Stimulated activated CD4-positive, alpha-beta T cell treated with anti-CD3 and anti-CD28 coated beads, Interleukin-4, amount 100 ng/mL, for 1 hour (primary cell): ENCODE measurements around the gene CFAP65.

Experiments used
- DNase-seq: peaks from one replicate; pipeline ENCODE4 v3.0.0-alpha.2; 2020

Gene CFAP65

DNA sequence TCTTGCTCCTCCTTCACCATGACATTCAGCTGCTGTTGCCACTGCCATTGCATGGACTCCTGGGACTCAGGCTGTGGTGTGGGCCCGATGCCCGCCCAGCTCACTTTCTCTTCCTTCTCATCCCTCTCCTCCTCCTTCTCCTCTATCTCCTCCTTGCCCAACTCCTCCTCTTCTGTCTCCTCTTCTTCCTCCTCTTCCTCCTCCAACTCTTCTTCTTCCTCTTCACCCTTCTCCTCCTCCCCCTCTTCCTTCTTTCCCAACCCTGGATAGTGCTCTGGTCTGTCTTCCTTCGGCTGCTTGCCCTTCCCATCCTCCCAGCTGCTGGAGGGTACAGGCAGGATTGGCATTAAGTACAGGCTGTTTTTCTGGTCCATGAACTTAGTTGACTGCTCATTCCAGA, 37.3 kb downstream of the CFAP65 start:
- no peak for DNase-seq

DNA sequence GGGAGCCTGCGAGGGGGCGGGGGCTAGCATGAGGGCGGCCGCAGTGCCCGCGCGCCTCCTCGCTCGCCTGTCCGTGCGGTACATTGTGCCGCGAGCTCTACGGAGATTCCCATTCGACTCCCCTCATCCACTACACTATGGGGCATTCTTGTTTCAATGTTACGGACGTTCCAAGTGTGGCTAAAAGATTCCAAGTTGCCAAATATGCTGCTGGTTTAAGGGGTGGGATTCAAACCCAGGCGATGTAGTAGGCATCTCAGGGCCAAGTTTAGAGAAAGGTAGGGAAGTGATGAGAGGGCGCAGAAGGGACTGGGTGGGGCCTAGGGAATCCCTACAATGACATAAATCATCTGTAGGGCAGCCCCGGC, 38.1 kb downstream of the CFAP65 start:
- DNase-seq: no peak

DNA sequence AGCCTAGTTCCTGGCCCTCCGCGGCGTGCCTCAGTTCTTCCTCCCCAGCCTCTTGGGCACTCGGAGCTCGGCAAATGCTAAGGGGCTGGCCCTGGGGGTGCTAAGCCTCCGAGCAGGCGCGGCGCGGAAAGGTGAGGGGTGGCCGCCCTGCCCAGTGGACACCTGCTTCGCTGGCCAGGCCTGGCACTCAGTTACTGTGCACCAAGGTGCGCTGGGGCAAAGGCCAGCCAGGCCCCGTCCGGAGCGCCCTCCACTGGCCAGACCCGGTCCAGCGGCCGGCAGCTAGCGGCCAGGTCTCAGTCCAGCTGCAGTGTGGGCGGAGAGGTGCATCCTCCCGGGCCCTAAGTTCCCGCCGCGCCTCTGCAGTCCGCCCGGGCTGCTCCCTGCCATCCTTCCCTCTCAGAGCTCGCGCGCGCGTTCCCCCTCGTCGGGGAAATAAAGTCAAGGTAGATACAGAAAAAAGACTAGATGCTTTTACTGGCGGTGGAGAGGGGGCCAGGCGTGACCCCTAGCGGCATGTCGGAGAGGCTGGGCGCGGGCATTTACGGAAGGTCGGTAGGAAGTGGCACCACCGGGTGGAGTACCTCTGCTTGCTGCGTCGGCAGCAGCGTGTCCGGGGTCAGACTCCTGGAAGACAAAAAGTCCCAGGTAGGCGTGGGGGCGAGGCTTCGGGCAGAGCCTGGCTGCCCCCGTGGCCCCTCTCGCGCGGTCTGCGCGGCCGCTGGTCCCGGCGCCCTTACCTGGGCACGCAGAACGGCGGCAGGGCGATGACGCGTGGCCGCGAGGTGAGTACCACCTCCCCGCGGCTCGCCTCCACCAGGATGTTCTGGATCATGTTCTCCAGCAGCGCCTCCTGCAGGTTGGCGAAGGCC, 38.7 kb downstream of the CFAP65 start:
- DNase-seq: peak; percentile 60

DNA sequence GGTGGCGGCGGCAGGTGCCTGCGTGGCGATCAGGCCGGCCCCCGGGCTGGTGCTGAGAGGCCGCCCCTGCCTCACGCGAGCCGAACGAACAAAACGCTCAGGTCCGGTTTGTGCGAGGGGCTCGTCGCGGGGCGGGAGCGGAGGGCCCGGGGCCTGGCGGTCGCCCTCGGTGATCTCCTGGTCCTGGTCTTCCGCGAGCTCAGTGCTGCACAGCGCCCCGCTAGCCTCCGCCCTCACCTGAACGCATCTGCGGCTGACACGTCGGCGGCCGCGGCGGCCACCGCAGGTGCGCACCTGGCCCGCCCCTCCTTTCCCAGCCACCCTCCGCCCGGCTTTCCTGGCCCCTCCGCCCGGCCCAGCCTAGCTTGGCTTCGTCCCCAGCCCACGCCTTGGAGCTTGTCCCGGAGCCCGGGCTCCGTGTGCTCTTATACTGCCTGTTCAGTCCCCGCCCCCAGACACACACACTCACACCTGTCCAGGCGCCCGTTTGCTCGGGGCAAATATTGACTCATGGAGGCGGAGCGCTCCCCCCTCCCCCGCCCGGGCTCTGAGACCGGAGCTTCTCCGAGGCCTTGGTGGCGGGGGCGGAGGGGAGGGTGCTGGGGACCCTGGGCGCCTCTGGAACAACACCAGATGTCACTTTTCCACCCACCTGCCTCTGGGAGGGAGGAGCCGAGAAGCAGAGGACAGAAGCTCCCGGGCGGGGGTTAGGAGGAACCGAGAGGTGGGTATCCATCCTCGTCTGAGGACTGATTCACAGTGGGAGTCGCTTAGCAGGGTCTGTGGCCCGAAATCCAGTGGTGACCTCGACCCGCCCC, 39.5 kb downstream of the CFAP65 start:
- DNase-seq: peak; percentile 51

DNA sequence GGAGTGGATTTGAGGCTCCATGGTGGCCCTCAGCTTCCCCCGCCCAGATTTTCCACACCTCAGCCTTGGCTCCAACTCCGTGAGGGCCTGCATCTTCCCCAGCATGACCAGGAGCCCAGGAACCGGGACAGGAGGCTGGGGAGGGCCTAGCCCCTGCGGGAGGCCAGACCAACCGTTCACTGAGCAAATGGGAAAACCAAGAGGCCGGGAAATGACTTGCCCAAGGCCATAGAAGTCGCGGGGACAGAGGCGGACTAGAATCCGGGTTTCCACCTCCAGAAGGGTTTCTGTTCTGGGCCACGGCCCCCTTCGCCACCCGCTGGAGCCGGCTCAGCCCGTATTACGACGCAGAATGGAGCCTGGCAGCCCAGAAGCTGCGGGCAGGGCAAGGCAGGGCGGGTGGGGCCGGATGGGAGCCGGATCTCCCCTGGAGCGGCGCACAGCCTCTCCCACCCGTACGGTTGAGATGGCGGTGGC, 40.2 kb downstream of the CFAP65 start:
- DNase-seq: no peak

DNA sequence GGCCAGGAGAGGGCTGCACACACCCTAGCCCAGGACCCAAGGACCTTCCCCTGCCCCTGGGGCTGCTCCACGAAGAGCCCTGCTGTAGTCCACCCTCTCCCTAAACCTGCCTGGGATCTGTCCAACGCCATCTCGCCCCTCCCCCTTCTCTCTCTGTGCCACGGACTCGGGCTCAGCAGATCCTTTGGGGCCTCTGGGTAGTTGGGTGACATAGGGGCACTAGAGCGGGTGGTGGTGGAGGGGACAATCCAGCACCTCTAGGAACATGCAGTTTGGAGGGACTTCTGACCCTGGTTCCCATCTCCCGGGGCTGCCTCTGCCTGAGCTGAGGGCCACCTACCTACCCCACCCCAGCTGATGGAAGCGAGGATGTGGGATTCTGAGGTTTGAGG, 40.8 kb downstream of the CFAP65 start:
- DNase-seq: no peak

DNA sequence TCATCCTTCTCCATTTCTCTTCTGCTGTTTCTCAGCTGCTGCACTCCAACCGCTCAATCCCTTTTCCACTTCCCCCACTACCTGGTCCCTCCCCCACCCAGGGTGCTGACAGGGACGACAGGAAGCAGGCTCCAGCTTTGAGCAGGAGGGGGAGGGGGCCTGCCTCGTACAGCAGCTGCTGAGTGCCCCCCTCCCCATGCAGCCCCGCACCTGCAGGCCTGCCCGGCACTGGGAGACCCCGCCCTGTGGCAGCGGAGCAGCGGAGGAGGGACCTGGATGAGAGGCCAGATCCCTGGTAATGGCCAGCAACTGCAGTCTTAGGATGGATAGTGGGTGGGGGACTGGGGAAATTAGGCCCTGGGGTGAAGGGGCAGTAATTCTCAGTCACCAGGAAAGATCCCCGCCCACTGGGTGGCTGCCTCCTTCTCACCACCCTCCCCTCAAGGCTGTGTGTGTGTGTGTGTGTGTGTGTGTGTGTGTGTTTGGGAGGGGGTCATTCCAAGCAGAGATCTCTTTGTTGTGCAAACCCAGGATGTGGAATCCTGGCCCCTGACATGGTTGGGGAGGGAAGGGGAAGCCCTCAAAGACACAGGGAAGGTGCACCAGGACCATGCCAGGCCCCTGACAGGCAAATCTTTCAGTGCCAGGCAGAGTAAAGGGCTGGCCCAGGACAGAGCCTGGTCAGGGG, 41.3 kb downstream of the CFAP65 start:
- DNase-seq: no peak

DNA sequence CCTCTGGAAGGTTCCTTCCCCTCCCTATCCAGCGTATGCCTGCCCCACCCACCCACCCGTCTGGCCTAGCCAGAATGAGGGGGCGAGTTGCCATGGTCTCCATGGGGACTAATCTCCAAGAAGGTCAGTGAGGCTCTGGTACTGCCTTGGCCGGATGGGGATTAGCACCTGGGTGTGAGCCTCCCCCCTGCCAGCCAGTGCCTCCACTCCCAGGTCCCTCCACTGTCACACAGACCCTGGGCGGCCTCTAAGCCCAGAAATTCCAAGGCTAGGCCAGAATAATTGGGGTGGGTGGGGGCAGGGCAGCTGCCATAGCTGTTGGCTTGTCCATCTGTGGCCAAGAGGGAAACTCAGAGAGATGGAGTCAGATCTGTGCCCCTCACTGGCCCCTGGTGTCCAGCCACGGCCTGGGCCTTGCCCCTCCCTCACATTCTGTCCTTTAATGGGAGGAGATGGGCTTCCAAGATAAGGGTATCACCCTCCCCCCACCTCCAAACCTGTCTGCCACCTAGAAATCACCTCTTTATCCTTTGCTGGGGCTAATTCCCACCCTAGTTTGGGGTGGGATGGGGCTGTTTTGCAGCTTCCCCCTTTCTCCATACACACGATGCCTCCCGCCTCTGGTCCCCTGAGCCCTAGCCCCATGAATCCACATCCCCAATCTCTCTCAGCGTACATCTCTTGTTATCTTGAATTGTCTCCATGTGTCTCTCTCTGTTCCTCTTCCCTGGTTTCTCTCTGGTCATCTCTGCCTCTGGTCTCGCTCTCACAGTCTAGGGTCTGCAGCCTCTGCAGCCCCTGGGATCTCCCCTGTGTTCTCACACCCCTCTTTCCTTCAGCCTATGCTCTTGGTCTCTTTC, 42.1 kb downstream of the CFAP65 start:
- no peak for DNase-seq

DNA sequence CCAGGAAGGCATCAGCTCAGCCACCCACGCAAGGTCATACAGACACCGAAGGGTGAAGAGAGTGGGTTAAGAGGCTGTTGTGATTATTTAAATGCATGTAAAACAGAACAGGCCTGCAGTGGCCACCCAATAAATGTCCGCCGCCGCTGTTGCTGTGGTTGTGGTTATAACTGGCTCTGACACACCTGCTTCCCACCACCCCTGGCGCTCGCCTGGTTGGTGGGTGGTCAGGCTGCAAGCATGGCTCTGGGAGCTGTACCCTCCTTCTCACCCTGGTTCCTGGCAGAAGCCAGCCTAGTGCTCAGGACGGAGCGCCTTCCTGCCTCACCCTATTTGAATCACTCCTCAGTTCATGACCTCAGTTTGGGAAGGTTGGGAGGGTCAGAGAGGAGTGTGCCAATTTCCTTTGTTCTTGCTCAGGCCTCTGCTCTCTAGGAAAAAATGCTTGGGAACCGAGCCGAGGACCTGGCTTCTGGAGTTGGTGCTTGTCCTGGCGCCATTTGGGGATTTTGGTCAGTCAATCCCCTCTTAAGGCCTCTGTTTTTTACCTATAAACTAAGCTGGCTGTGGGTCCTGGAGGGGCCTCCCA, 42.8 kb downstream of the CFAP65 start:
- no peak for DNase-seq

DNA sequence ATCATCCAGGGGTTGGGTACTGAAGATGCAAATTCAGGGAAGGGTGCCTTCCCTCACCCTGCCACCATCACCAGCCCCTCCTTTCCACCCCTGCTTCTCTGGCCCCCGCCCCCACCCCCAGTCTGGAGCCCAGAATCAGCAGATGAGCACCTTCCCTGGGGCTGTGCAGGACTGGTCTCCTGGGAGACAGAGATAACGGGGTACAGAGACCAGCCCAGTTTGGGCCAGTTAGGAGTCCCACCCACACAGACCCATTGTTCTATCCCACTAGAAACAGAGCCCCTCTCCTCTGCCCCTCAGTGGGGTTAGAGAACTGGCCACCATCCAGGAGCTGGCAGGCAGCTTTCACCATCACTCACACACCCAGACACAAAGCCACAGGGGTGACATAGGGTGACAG, 43.6 kb downstream of the CFAP65 start:
- no peak for DNase-seq

DNA sequence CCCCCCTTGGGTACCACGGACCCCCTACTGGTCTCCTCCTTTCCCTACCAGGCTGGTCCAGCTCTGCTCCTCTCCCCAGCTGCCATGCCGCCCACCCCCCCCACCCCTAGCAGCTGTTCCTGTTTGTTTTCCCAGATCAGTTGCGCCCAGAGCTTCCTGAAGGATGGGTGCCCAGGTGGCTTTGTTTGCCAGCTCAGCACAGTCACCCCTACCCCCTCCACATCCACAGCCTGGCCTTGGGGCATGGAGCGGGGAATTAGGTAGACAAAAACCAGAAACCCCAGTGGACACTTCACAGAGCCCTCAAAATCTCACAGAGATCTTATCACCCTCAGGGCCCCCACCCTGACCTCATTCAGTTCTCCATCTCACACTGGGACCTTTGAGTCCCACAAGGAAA, 44.4 kb downstream of the CFAP65 start:
- no peak for DNase-seq

DNA sequence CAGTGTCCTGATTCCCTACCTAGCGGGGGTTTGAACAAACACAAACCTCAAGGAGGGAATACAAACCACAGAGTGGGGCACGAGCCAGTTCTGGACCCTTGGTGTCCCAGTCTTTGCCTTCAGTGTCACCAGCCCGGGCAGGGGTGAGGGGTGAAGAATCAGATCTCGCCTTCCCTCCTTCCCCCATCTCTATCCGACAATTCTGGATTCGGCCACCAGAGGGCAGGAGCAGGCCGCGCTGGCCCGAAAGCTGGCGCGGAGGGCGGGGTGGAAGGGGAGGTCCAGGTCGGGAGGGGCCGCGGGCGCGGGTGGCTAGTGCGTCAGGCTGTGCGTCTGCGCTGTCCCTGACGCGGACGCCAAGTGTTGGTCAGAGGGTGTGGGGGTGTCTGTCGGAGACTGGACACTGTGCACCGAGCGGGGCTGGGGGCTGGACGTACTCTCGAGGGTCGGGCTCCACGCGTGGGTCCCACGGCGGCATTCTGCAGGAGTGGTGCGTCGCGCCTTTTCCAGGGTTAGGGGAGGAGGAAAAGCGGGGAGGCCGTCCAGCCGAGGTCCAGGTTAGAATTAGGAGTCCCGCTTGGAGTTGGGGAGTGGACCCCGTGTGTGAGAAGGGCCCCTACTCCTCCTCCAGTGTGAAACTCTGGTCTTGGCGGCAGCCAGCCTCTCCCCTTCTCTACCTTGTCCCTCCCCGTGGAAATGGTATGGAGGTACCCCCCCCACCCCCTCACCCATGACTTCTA, 45.2 kb downstream of the CFAP65 start:
- DNase-seq: peak; percentile 82

DNA sequence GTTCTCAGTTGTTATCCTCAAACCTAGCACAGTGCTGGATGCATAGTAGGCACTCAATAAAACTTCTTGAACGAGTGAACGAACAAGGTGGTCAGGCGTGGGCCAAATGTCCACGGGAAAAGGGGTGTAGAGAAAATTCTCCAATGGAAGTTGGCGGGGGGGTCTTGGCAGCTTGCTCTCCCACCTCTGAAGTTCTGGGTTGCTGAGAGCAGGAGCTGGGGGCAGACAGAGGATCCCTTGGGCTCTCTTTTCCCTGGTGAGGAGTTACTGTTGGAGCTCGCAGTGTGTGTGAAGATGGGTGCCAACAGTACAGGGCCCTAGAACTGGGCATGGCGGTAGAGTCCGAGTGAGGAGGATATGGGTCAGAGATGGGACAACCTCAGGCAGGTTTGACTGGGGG, 45.8 kb downstream of the CFAP65 start:
- no peak for DNase-seq

DNA sequence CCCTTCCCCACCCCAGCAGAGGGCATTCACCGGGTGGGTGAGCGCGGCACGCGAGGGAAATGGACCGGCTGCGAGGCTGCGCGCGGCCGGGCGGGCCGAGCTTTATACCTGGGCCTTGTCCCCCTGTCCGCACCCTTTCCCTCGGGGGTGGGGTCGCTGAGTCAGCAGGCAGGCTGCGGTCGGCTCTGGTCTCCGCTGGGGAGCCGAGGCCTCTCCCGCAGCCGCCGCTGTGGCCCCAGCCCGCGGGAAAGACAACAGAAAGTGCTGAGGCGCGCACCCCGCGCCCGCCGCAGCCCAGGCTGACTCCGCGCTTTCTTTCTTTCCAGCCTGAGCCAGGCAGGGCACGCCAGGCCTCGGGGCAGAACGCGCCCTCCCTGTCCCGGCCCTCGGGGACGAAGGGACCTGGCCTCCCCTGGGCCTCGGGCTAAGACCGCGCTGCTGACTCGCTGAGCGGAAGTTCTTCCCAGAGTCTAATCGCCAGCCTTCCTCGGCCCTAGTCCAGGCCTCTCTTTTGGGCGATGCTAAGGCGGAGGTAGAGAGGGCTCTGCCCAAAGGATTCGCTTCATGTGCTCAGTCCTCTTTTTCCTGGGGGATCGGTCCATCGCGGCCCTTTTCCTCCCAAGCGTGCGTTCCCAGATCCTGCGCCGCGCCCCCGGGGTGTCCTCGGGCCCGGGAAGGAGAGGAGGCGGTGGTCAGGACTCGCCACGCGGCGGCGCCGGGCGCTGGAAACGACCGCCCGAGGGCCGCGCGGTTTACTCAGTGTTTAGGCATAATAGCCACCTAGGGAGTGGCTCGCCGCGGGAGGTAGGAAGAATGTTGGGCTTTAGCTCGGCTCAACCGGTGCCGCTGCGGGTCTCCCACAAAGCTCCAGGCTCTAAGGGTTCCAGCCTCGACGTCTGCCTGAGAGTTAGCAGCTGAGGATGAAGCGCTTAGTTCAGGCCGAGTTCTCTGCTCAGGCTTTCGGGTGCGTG, 47.7 kb downstream of the CFAP65 start, which contains the start of gene CRYBA2:
CRYBA2 (minus strand) TSS at position 78 of the 971 bp plus-strand sequence. CDS start 246 bp downstream, outside the sequence.
- no peak for DNase-seq

DNA sequence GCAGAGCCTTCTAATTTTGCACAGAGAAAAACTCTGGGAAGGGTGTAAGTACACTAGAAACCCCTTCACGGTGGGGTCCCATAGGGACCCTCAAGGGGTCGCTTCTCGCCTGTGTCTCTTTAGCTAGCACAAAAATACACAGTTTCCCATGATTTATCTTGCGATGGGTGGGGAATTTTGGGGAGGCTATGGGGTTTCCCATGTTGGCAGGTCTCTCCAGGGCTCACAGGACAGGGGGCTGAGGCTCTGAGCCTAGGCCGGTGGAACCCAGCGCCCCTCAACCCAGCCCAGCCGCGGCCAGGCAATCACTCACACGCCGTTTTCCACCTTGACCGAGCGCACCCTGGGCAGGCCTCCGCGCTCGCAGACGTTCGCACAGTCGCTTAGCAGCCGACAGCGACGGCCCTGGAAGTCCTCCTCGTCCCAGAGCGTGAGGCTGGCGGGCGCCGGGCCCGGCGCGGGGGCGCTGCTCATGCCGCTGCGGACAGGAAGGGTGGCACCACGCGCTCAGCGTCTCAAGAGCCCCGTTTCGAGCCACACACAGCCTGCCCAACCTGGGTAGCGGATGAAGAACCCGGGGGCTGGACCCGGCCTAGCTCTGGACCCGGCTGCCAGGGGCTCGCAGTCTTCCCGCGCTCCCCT, 48.5 kb downstream of the CFAP65 start:
- DNase-seq: no peak

DNA sequence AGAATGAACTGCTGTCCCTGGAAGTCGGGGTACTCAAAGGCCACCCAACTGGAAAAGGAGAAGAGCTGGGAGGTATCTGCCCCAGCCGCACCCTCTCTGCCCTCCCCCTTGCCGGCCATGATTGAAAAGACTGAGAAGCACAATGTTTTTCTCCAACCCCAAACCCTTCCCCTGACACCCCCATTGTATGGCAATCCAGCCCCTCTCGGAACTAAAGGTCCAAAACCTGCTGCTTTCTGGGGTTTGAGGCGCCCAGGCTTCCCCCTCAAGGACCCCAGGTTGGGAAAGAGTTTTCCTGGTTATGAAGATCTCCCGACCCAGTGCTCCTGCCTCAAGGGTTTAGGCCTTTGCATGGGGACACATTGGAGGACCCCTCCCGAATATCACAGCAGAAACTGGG, 49.1 kb downstream of the CFAP65 start:
- DNase-seq: no peak

DNA sequence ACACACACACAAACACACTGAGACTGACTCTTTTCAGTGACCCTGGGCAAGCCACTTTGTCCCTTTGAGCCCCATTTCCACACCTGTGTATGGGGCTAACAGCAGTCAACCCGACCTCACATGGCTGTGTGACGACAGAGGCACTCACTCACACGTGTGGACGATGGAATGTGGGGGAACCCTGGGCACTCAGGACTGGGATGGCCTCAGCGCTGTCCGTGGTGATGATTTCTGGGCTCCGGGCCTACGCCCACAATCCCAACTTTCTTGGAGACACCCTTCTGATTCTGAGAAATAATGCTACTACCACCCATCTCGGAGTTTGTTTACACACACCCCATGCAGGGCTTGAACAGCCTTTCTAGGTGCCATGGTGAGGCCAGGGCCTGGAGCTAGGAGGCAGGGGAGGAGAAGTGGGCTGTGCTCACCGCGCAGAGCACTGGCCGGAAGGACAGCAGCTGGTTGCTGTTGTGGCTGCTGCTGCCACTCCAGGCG, 49.6 kb downstream of the CFAP65 start:
- DNase-seq: no peak

DNA sequence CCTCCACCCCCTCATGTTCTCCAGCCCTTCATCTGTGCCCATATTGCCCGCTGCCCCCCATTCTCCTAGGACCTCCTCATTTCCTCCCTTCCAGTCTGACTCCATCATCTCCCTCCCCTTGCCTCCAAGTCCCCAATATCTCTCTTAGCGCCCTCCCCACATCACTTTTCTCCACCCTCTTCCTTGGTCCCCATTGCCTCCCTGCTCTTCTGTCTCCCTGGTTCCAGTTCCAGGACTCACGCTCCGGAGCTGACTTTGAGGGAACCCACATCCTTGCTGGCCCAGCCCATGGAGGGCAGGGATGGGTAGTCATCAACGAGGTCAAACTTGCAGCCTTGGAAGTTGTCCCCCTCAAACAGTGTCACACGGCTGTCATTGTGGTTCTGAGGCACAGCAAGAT, 50.7 kb downstream of the CFAP65 start:
- no peak for DNase-seq

DNA sequence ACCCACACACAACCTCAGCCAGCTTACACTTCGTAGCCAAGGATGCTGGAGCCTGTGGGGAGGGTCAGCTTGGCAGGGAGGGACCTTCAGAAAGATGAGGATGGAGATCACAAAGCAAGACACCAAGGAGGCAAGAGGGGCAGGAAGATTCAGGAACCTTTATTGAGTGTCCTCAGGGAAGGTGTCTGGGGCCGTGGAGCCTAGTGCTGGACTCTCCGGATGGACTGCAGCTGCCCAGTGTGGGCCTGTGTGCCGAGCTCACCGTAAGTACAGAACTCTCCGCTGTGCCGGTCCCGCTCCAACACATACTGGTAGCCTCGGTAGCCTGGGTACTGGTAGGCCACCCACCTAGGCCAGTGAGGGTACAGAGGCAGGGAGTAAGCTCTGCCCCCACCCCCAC, 51.3 kb downstream of the CFAP65 start:
- DNase-seq: no peak
